ENCODE measurements around the gene PUM1. TPM values are rescaled to one million over a fixed set of nuclear protein-coding genes. Genes with fewer than 3 reads are reported as not detected.
"Not testable (repeated sequence)": the region's sequence is repeated elsewhere in the genome, so short reads cannot be mapped to it uniquely, and the experiment has no call there.

The PUM1 gene
- total RNA-seq, 2 donors from 2014 or later: 207 to 210 TPM

DNA sequence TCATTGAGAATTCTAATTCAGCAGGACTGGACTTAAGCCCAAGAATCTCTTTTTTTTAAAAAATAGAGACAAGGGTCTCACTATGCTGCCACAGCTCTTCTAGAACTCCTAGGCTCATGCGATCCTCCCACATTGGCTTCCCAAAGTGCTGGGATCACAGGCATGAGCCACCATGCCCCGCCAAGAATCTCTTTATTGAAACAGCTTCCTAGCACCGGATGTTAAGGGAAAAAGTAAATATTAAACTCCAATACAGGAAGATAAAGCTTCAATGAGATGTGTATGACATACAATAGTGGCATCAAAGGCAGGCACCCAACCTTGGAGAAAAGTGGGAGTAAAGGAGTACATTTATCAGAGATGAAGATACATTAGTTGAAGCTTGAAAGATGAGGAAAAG lies 25.5 kb downstream of the PUM1 start:
- no peak overlapping the region for H3K9ac ChIP-seq (ENCODE audit: extremely low read depth, low read length, poor library complexity, severe bottlenecking)
- no peaks in the 10 kb centered on the region for H3K27me3 ChIP-seq (ENCODE audit: control insufficient read depth, insufficient read depth, low read length, poor library complexity, severe bottlenecking)
- H3K9me3 ChIP-seq (ENCODE audit: control insufficient read depth, low read length): no peaks in the 10 kb centered on the region
- peaks cover 57% of the 10 kb centered on the region for H3K36me3 Mint-ChIP-seq (ENCODE audit: low read depth)
- H3K27ac Mint-ChIP-seq: no peak overlapping the region
- TF ChIP-seq, protein P1, sequence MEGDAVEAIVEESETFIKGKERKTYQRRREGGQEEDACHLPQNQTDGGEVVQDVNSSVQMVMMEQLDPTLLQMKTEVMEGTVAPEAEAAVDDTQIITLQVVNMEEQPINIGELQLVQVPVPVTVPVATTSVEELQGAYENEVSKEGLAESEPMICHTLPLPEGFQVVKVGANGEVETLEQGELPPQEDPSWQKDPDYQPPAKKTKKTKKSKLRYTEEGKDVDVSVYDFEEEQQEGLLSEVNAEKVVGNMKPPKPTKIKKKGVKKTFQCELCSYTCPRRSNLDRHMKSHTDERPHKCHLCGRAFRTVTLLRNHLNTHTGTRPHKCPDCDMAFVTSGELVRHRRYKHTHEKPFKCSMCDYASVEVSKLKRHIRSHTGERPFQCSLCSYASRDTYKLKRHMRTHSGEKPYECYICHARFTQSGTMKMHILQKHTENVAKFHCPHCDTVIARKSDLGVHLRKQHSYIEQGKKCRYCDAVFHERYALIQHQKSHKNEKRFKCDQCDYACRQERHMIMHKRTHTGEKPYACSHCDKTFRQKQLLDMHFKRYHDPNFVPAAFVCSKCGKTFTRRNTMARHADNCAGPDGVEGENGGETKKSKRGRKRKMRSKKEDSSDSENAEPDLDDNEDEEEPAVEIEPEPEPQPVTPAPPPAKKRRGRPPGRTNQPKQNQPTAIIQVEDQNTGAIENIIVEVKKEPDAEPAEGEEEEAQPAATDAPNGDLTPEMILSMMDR (conservative IDR thresholded peaks at IDR 0.05): no peak
- no peaks in the 10 kb centered on the region for H3K4me1 ChIP-seq (ENCODE audit: control insufficient read depth, insufficient read depth, low read length)
- H3K4me1 Mint-ChIP-seq: peaks cover 19% of the 10 kb centered on the region
- H3K36me3 ChIP-seq (ENCODE audit: control insufficient read depth, insufficient read depth, low read length): peaks cover 72% of the 10 kb centered on the region
- no peak overlapping the region for H3K4me3 Mint-ChIP-seq
- no peaks in the 10 kb centered on the region for H3K27me3 Mint-ChIP-seq (ENCODE audit: insufficient read depth)
- 90 to 98% methylated on average over 2 to 3 of the region's 3 CpGs for WGBS, 2 experiments (ENCODE audit: insufficient coverage in 1 of 2, insufficient read length in 1 of 2)
- no peak overlapping the region for H3K27ac ChIP-seq (ENCODE audit: low read depth, low read length)
- no peak overlapping the region for H3K4me3 ChIP-seq (ENCODE audit: low read length)
- H3K9me3 Mint-ChIP-seq: no peaks in the 10 kb centered on the region
- no peak for DNase-seq

GRCh38 chr1:31038935-31039334 lies 26.6 kb downstream of the PUM1 start:
- not testable (repeated sequence) for DNase-seq; H3K9ac ChIP-seq (ENCODE audit: extremely low read depth, low read length, poor library complexity, severe bottlenecking); H3K27ac Mint-ChIP-seq; H3K9me3 ChIP-seq (ENCODE audit: control insufficient read depth, low read length); H3K27me3 ChIP-seq (ENCODE audit: control insufficient read depth, insufficient read depth, low read length, poor library complexity, severe bottlenecking); H3K4me1 ChIP-seq (ENCODE audit: control insufficient read depth, insufficient read depth, low read length); H3K27ac ChIP-seq (ENCODE audit: low read depth, low read length); H3K4me3 Mint-ChIP-seq; H3K4me3 ChIP-seq (ENCODE audit: low read length); H3K9me3 Mint-ChIP-seq; H3K27me3 Mint-ChIP-seq (ENCODE audit: insufficient read depth)
- 94 to 100% methylated on average over 4 to 5 of the region's 5 CpGs for WGBS, 2 experiments (ENCODE audit: insufficient coverage in 1 of 2, insufficient read length in 1 of 2)
- peaks cover 78% of the 10 kb centered on the region for H3K36me3 ChIP-seq (ENCODE audit: control insufficient read depth, insufficient read depth, low read length)
- Mint-ChIP-seq H3K36me3 (ENCODE audit: low read depth) (peaks cover 56% of the 10 kb centered on the region), H3K4me1 (peaks cover 22% of the 10 kb centered on the region)

DNA sequence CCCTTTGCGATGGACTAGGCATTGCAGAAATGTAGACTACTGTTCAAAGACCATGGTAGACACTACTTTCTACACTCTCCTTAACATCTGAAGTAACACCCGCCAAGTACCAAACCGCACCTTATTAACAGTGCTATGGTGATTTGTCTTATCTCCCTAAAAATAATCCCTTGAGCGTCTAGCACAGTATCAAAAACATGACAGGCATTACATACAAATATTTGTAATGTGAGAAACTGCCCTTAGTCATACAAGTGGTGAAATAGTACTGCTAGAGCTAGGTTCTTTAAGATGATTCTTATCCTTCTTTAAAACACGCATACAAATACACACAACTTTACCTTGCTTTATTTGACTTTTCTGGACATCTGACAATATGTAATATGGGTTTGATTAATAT lies 27.2 kb downstream of the PUM1 start:
- 95 to 100% methylated on average over 1 to 4 of the region's 5 CpGs for WGBS, 2 experiments (ENCODE audit: insufficient coverage in 1 of 2, insufficient read length in 1 of 2)
- Histone ChIP-seq H3K36me3 (ENCODE audit: control insufficient read depth, insufficient read depth, low read length) (peaks cover 78% of the 10 kb centered on the region), H3K27ac (ENCODE audit: low read depth, low read length) (no peak overlapping the region), H3K4me3 (ENCODE audit: low read length) (no peak overlapping the region), H3K9me3 (ENCODE audit: control insufficient read depth, low read length) (no peaks in the 10 kb centered on the region), H3K27me3 (ENCODE audit: control insufficient read depth, insufficient read depth, low read length, poor library complexity, severe bottlenecking) (no peaks in the 10 kb centered on the region), H3K4me1 (ENCODE audit: control insufficient read depth, insufficient read depth, low read length) (no peaks in the 10 kb centered on the region), H3K9ac (ENCODE audit: extremely low read depth, low read length, poor library complexity, severe bottlenecking) (no peak overlapping the region)
- no peaks in the 10 kb centered on the region for H3K9me3 Mint-ChIP-seq
- no peak overlapping the region for H3K4me3 Mint-ChIP-seq
- peaks cover 18% of the 10 kb centered on the region for H3K4me1 Mint-ChIP-seq
- TF ChIP-seq, protein P1 (conservative IDR thresholded peaks at IDR 0.05): no peak
- H3K36me3 Mint-ChIP-seq (ENCODE audit: low read depth): peaks cover 55% of the 10 kb centered on the region
- no peak for DNase-seq
- H3K27ac Mint-ChIP-seq: no peak overlapping the region
- no peaks in the 10 kb centered on the region for H3K27me3 Mint-ChIP-seq (ENCODE audit: insufficient read depth)
